Measurements from ENCODE around the gene NDUFA12. TPM values are rescaled to one million over a fixed set of nuclear protein-coding genes. Genes with fewer than 3 reads are reported as not detected.

NDUFA12 gene
- total and polyA plus RNA-seq, 9 of the 15 experiments (the other 6 are each of a cell fraction or from before 2014, with no cell fraction given), result 115 to 986 (median 283) TPM

- no peak for TF ChIP-seq XRCC5 (IDR thresholded peaks at IDR 0.05; ENCODE audit: low read depth, low read length)
- no peak for TF ChIP-seq E4F1 (CRISPR knock-in tag; IDR thresholded peaks at IDR 0.05; ENCODE audit: borderline replicate concordance)
These were observed 31.6 kb downstream of the NDUFA12 start (continued) for GRCh38 chr12:94971923-94972322.

DNA sequence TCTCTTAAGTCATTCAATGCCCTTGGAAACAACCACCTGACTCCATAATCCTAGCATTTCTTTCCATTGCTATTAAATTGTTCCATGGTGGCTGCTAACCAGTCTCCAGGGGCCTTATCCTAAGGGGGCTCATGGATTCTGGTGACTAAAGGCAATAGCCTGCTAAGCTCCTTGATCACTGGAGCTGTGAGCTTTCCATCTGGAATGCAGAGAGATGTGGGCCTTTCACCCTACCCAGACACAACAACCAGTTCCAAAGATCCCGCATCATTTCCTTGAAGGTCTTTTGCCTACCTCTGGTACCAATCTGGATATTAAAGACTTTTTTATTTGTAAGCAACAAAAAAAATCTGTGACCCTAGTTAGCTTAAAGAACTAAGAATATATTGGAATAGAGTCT is 32.9 kb downstream of the NDUFA12 start:
- no peaks in the 10 kb centered on the region for H4K20me1 ChIP-seq (replicated peaks; ENCODE audit: control insufficient read depth, insufficient read depth, low read length)
- DNase-seq (ENCODE audit: extremely low read depth in 1 of 4, low spot score in 3 of 4) (no peak), ATAC-seq (no peak), FAIRE-seq (no peak)
- no peak overlapping the region for H3K27ac ChIP-seq (ENCODE audit: extremely low read depth, low read depth, low read length)
- H3K36me3 ChIP-seq (ENCODE audit: control insufficient read depth, insufficient read depth, low read length), result peaks cover 12% of the 10 kb centered on the region; the same call in 1 of the 3 replicates
- no peaks in the 10 kb centered on the region for H3K9me1 ChIP-seq (ENCODE audit: control insufficient read depth, insufficient read depth, low read length)
- H3K9ac ChIP-seq (ENCODE audit: insufficient read depth in 1 of 2, low read depth in 2 of 2, low read length in 2 of 2), result no peak overlapping the region
- H3K4me3 ChIP-seq, result no peak overlapping the region
- no peaks in the 10 kb centered on the region for H3K79me2 ChIP-seq (ENCODE audit: control insufficient read depth, insufficient read depth, low read length)
- intact Hi-C loops (cut with micrococcal nuclease), result no loop called here
- no peaks in the 10 kb centered on the region for H3K27me3 ChIP-seq (ENCODE audit: control insufficient read depth in 2 of 2, insufficient read depth in 2 of 2, low read length in 2 of 2)
- no peaks in the 10 kb centered on the region for H3K9me3 ChIP-seq (replicated peaks; ENCODE audit: control insufficient read depth, insufficient read depth, low read depth, low read length)
- 100% methylated on average over 1 of the region's 1 CpG for WGBS (ENCODE audit: insufficient coverage, low coverage, missing lambda C conversion rate)
- BruUV-seq (replicated peaks), result no TSS peak
- no peak overlapping the region for H2AFZ ChIP-seq (ENCODE audit: low read depth, low read length)
- in situ Hi-C loops (cut with MboI), result no loop called here
- ChIA-PET POLR2A (interaction anchor here (0.6 to 0.7 kb wide), 2 partner anchors 12 to 243 kb away, joined by 3 read pairs; no protein-coding TSS in a partner anchor), CTCF (ENCODE audit: low intra/inter-chr PET ratio) (no interaction called here)
- no peak overlapping the region for H3K4me2 ChIP-seq (ENCODE audit: insufficient read depth, low read length)
- no peaks in the 10 kb centered on the region for H3K4me1 ChIP-seq (replicated peaks in 1 of 2; ENCODE audit: control insufficient read depth in 2 of 2, insufficient read depth in 2 of 2, low read length in 2 of 2)
- TF ChIP-seq ZFPM2 (CRISPR knock-in tag; IDR thresholded peaks at IDR 0.05) (no peak), RNF2 (IDR thresholded peaks at IDR 0.05) (no peak), EP300 (IDR thresholded peaks at IDR 0.05; ENCODE audit: low read length) (no peak), RAD51 (IDR thresholded peaks at IDR 0.05; ENCODE audit: borderline replicate concordance, low read depth) (no peak), BCL6 (CRISPR knock-in tag; IDR thresholded peaks at IDR 0.05) (no peak), ZNF212 (CRISPR knock-in tag; IDR thresholded peaks at IDR 0.05) (no peak), HDAC2 (IDR thresholded peaks at IDR 0.05) (no peak), DLX4 (CRISPR knock-in tag; IDR thresholded peaks at IDR 0.05) (no peak), CXXC5 (CRISPR knock-in tag; IDR thresholded peaks at IDR 0.05) (no peak), MTF1 (CRISPR knock-in tag; IDR thresholded peaks at IDR 0.05; ENCODE audit: borderline replicate concordance) (no peak), NFE2L1 (tag; IDR thresholded peaks at IDR 0.05; ENCODE audit: borderline replicate concordance, low read depth) (no peak), NR2F6 (CRISPR knock-in tag; IDR thresholded peaks at IDR 0.05) (no peak), CBX3 (IDR thresholded peaks at IDR 0.05; ENCODE audit: borderline replicate concordance in 1 of 2, low read length in 2 of 2) (no peak), ZNF589 (CRISPR knock-in tag; IDR thresholded peaks at IDR 0.05; ENCODE audit: low read depth) (no peak), CEBPB (tag; IDR thresholded peaks at IDR 0.05) (no peak)
- TF ChIP-seq, protein P1, sequence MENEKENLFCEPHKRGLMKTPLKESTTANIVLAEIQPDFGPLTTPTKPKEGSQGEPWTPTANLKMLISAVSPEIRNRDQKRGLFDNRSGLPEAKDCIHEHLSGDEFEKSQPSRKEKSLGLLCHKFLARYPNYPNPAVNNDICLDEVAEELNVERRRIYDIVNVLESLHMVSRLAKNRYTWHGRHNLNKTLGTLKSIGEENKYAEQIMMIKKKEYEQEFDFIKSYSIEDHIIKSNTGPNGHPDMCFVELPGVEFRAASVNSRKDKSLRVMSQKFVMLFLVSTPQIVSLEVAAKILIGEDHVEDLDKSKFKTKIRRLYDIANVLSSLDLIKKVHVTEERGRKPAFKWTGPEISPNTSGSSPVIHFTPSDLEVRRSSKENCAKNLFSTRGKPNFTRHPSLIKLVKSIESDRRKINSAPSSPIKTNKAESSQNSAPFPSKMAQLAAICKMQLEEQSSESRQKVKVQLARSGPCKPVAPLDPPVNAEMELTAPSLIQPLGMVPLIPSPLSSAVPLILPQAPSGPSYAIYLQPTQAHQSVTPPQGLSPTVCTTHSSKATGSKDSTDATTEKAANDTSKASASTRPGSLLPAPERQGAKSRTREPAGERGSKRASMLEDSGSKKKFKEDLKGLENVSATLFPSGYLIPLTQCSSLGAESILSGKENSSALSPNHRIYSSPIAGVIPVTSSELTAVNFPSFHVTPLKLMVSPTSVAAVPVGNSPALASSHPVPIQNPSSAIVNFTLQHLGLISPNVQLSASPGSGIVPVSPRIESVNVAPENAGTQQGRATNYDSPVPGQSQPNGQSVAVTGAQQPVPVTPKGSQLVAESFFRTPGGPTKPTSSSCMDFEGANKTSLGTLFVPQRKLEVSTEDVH (IDR thresholded peaks at IDR 0.05; ENCODE audit: low read depth, partially characterized antibody), result no peak
